K562 (cell line): Measurements from ENCODE around the gene SRP72. TPM values are rescaled to one million over a fixed set of nuclear protein-coding genes. Genes with fewer than 3 reads are reported as not detected.

Experiments
- HBP1 ChIP-seq: fragments of 450-650 bp; formaldehyde crosslinking; IDR thresholded peaks from 2 replicates; pipeline ENCODE4 v1.4.0; 2022; ENCODE audit warnings: missing genetic modification characterization
- HDAC6 ChIP-seq: IDR thresholded peaks from 2 replicates; pipeline ENCODE4 v1.6.1; 2012; ENCODE audit warnings: low read depth, mild to moderate bottlenecking, control low read depth, inconsistent platforms, low read length, moderate library complexity
- KLF13 ChIP-seq: fragments of 450-650 bp; IDR thresholded peaks from 2 replicates; pipeline ENCODE4 v1.6.1; 2016; ENCODE audit warnings: missing genetic modification characterization, low read depth, mild to moderate bottlenecking, missing compliant biosample characterization, moderate library complexity, borderline replicate concordance
- NFE2L1 ChIP-seq: fragments of 450-650 bp; IDR thresholded peaks from 2 replicates; pipeline ENCODE4 v1.6.1; 2016; ENCODE audit warnings: missing genetic modification characterization, low read depth, mild to moderate bottlenecking, missing compliant biosample characterization, moderate library complexity, borderline replicate concordance
- NR2C1 ChIP-seq, 2 experiments: fragments of 450-650 bp; IDR thresholded peaks; 2 replicates each; pipeline ENCODE4 v1.6.1; 2017; ENCODE audit warnings: mild to moderate bottlenecking in 2 of 2, antibody characterized with exemption in 1 of 2, inconsistent platforms in 1 of 2, missing compliant biosample characterization in 1 of 2, missing genetic modification characterization in 1 of 2
- PCBP1 ChIP-seq: fragments of 200-400 bp; formaldehyde crosslinking; IDR thresholded peaks from 2 replicates; pipeline ENCODE4 v1.6.1; 2018; ENCODE audit warnings: mild to moderate bottlenecking, low read depth, low read length; ENCODE audit not compliant: poor library complexity, severe bottlenecking
- REST ChIP-seq, 2 experiments: fragments of 450-650 bp; formaldehyde crosslinking in 1 of 2; IDR thresholded peaks; 2 replicates each; pipeline versions ENCODE4 v1.4.0 to v1.6.1; 2014 to 2020; ENCODE audit warnings: mild to moderate bottlenecking in 2 of 2, borderline replicate concordance in 1 of 2, low read depth in 1 of 2
- SETDB1 ChIP-seq: IDR thresholded peaks from one replicate; pipeline ENCODE4 v1.6.1; 2012; ENCODE audit warnings: low read length, control low read depth, inconsistent platforms
- SNAPC5 ChIP-seq: fragments of 250-450 bp; sonication (Bioruptor Pico); IDR thresholded peaks from 2 replicates; pipeline ENCODE4 v1.8.0; 2021; ENCODE audit warnings: moderate library complexity, mild to moderate bottlenecking, inconsistent platforms
- TBP ChIP-seq: optimal IDR thresholded peaks from 2 replicates; pipeline ENCODE3; 2011; ENCODE audit warnings: low read depth, low read length, improper control_type of control experiment
- USF1 ChIP-seq: sonication (generic); formaldehyde crosslinking; IDR thresholded peaks from 2 replicates; pipeline ENCODE4 v1.9.0; 2022; ENCODE audit warnings: mild to moderate bottlenecking, missing genetic modification reagents
- ZKSCAN3 ChIP-seq: fragments of 250-450 bp; sonication (Bioruptor Pico); IDR thresholded peaks from 2 replicates; pipeline ENCODE4 v1.4.0; 2020
- ZNF384 ChIP-seq: IDR thresholded peaks from 2 replicates; pipeline ENCODE4 v1.6.1; 2012; ENCODE audit warnings: low read depth, low read length, improper control_type of control experiment
- ZNF639 ChIP-seq, 2 experiments: fragments of 200-800 bp in 1 of 2; sonication (Bioruptor generic) in 1 of 2; sonication (generic) in 1 of 2; formaldehyde crosslinking in 1 of 2; IDR thresholded peaks in 1 of 2; conservative IDR thresholded peaks in 1 of 2; 2 replicates each; pipeline versions ENCODE4 v1.5.0 to v1.6.1; 2016 to 2020; ENCODE audit warnings: missing compliant biosample characterization in 1 of 2, missing genetic modification characterization in 1 of 2, missing genetic modification reagents in 1 of 2
- polyA plus RNA-seq, 8 experiments: library from polyadenylated mRNA; depleted of rRNA in 4 of 8; stranded (reverse) in 5 of 8; unstranded in 3 of 8; fragments of >200 nt; fragmentation: Nextera tagmentation in 2 of 8; fragmentation: Illumina TruSeq in 1 of 8; extraction: Ambion mirVana in 2 of 8; extraction: Trizol in 1 of 8; gene quantifications; 2 replicates each; pipeline versions ENCODE4 v1.2.1 to v1.2.3, GENCODE V29; 2011 to 2014; ENCODE audit warnings: inconsistent platforms in 1 of 8, missing spikeins in 1 of 8
- total RNA-seq, 7 experiments: library from RNA; depleted of rRNA in 6 of 7; stranded (reverse); fragments of >200 nt in 6 of 7; fragmentation: Illumina TruSeq in 2 of 7; extraction: Trizol in 2 of 7; gene quantifications; 2 replicates each; pipeline versions ENCODE4 v1.2.1 to v1.2.3, GENCODE V29; 2011 to 2021; ENCODE audit warnings: low replicate concordance in 1 of 7

SRP72 gene
- total and polyA plus RNA-seq, 9 of the 15 experiments (the other 6 are each of a cell fraction or from before 2014, with no cell fraction given): 124 to 341 (median 202) TPM

GRCh38 chr4:56544573-56545131, 77.2 kb downstream of the SRP72 start (continued):
- TF ChIP-seq ZNF639 (CRISPR knock-in tag; conservative IDR thresholded peaks at IDR 0.05 in 1 of 2, IDR thresholded peaks at IDR 0.05 in 1 of 2) (no peak), SNAPC5 (no peak), ZNF384 (peak; percentile 92), ZKSCAN3 (CRISPR knock-in tag) (no peak), SETDB1 (no peak), KLF13 (tag) (no peak), NFE2L1 (no peak), HBP1 (CRISPR knock-in tag) (no peak), USF1 (peak; percentile 50), HDAC6 (no peak), PCBP1 (no peak), TBP (no peak), REST (IDR thresholded peaks at IDR 0.05; ENCODE audit: borderline replicate concordance) (peak; percentile 89), REST (CRISPR knock-in tag; IDR thresholded peaks at IDR 0.05; ENCODE audit: low read depth) (no peak), NR2C1 (IDR thresholded peaks at IDR 0.05) (no peak), NR2C1 (tag; IDR thresholded peaks at IDR 0.05) (no peak)
